Esophagus squamous epithelium (tissue), 5 donors: Measurements from ENCODE around the gene ABHD12. TPM values are rescaled to one million over a fixed set of nuclear protein-coding genes. Genes with fewer than 3 reads are reported as not detected.
A peak's percentile ranks its signal among the peaks of the same experiment; 100 is the strongest.

Experiments used
- DNase-seq: peaks from one replicate; lab custom pipeline; 2025; lab: John Stamatoyannopoulos, UW
- H3K27ac ChIP-seq, 4 donors: fragments of 200-600 bp; sonication (generic); one replicate each; pipeline ENCODE4 v1.5.1; 2016 to 2019; ENCODE audit warnings: mild to moderate bottlenecking in 1 of 4
- H3K27me3 ChIP-seq, 4 donors: fragments of 200-600 bp; sonication (generic); 1 replicate in 3 of 4; 2 replicates in 1 of 4; pipeline versions ENCODE4 v1.5.1 to v1.6.0; 2017 to 2021; ENCODE audit warnings: antibody characterized with exemption in 1 of 4
- H3K36me3 ChIP-seq, 3 donors: fragments of 200-600 bp; sonication (generic); one replicate each; pipeline ENCODE4 v1.5.1; 2016 to 2019
- H3K4me1 ChIP-seq, 3 donors: fragments of 200-600 bp; sonication (generic); one replicate each; pipeline ENCODE4 v1.5.1; 2017 to 2019
- H3K4me3 ChIP-seq, 4 donors: fragments of 200-600 bp; sonication (generic); 1 replicate in 3 of 4; 2 replicates in 1 of 4; pipeline ENCODE4 v1.5.1; 2016 to 2019; ENCODE audit warnings: mild to moderate bottlenecking in 2 of 4, moderate library complexity in 1 of 4
- H3K9me3 ChIP-seq, 3 donors: fragments of 200-600 bp; sonication (generic); one replicate each; pipeline ENCODE4 v1.5.1; 2016 to 2019
- POLR2A ChIP-seq, 4 donors: fragments of 450-650 bp; IDR thresholded peaks; one replicate each; pipeline ENCODE4 v1.6.1; 2017; ENCODE audit warnings: antibody characterized with exemption in 4 of 4, mild to moderate bottlenecking in 4 of 4, moderate library complexity in 3 of 4
- WGBS, 2 donors: methylation state at CpG; one replicate each; pipeline ENCODE4 v1.1.5; 2018; 5-methylcytosine and 5-hydroxymethylcytosine counted together
- intact Hi-C: fragments of 100-400 bp; cut with DNase I; formaldehyde crosslinking; loops from one replicate; pipeline ENCODE4 v1.15.0; 2022
- total RNA-seq, 4 donors: library from RNA; depleted of rRNA; stranded (reverse); fragments of >200 nt; gene quantifications; one replicate each; pipeline ENCODE4 v1.1.0, GENCODE V29; 2016
- TF ChIP-seq, protein P1 (sequence below), 6 experiments: fragments of 450-650 bp in 4 of 6; fragments of 200-600 bp in 2 of 6; sonication (generic) in 2 of 6; IDR thresholded peaks; one replicate each; pipeline ENCODE4 v1.5.1; 2016 to 2019; ENCODE audit warnings: antibody characterized with exemption in 6 of 6, mild to moderate bottlenecking in 4 of 6, moderate library complexity in 4 of 6
- donor health status: DM: yes; HTN: yes; CAD: no.

The ABHD12 gene
- total RNA-seq, 4 donors from 2014 or later = 23.8 to 62.1 (median 36.4) TPM

DNA sequence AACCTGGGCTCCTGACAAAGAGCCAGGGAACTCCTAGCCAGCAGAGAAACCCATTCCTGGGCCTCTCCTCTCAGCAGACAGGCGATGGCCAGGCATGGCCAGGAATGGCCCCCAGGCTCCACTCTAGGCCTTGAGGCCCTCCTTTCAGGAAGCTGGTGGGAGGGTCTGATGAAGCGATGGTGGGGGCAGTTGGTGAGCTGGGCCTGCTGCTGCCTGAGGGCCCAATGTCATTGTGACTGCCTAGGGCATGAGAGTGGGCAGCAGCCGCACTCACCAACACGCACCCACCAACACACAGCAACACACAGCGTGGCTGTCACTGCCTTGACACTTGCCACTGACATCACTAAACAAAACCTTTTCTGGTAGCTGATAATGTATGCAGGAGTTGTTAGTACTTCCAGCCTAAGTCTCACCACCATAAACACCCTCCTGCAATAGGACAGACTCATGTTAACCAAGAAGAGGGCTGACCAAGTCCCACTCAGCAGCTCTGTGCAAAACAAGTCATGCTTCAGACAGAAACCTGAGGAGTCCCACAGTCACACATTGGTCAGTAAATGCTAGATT lies 69.3 kb downstream of the ABHD12 start:
- H3K4me1 ChIP-seq = peaks cover 0 to 12% (median 0%) of the 10 kb centered on the region in 3 donors

DNA sequence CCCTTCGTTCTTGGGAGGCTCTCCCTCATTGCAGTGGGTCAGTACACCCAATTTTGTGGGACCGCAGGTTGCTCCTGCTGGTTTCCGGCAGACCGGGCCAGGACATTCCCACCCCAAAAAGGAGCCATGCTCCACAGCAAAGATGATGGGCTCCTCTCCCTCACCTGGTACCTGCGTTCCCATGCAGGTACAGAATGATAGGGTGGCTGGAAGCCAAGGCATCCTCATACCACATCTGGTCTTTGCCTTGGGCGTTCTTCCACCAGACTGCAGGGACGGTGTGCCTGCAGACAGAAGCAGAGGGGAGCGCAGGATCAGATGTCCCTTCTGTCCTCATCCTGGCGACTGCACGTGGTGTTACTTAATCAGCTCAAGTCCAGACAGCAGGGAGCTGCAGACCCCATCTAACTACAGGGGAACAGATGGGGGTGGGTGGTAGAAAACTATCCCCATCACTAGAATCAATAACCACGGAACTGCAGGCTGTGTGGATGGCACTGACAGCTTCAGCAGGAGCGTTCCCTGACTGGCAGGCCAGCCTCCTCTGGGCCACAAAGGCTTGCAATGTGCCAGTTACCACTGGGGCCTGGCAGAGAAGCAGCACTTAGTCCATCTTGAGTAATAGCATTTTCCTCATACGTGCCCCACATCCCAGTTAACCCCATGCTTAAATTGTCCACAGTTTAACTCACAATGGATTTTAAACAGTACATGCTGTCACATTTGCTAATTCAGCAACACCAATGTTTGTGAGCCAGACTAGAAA lies 70.4 kb downstream of the ABHD12 start:
- Histone ChIP-seq H3K36me3 (peaks cover 0 to 71% (median 0%) of the 10 kb centered on the region in 3 donors), H3K27ac (no peak overlapping the region), H3K4me1 (peaks cover 0 to 8% (median 0%) of the 10 kb centered on the region in 3 donors), H3K27me3 (no peaks in the 10 kb centered on the region), H3K9me3 (no peaks in the 10 kb centered on the region), H3K4me3 (no peak overlapping the region)
- intact Hi-C loops = no loop called here
- 80 to 93% methylated on average over 2 to 7 of the region's 13 CpGs for WGBS, 2 donors
- TF ChIP-seq, protein P1, sequence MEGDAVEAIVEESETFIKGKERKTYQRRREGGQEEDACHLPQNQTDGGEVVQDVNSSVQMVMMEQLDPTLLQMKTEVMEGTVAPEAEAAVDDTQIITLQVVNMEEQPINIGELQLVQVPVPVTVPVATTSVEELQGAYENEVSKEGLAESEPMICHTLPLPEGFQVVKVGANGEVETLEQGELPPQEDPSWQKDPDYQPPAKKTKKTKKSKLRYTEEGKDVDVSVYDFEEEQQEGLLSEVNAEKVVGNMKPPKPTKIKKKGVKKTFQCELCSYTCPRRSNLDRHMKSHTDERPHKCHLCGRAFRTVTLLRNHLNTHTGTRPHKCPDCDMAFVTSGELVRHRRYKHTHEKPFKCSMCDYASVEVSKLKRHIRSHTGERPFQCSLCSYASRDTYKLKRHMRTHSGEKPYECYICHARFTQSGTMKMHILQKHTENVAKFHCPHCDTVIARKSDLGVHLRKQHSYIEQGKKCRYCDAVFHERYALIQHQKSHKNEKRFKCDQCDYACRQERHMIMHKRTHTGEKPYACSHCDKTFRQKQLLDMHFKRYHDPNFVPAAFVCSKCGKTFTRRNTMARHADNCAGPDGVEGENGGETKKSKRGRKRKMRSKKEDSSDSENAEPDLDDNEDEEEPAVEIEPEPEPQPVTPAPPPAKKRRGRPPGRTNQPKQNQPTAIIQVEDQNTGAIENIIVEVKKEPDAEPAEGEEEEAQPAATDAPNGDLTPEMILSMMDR (IDR thresholded peaks at IDR 0.05) = no peak
- TF ChIP-seq POLR2A (IDR thresholded peaks at IDR 0.05) = no peak
- no peak for DNase-seq

More for the DNA sequence above, 69.3 kb downstream of the ABHD12 start:
- peaks cover 0 to 62% (median 0%) of the 10 kb centered on the region in 3 donors for H3K36me3 ChIP-seq
- H3K9me3 ChIP-seq = no peaks in the 10 kb centered on the region
- TF ChIP-seq, protein P1 (IDR thresholded peaks at IDR 0.05) = no peak
- no peak for TF ChIP-seq POLR2A (IDR thresholded peaks at IDR 0.05)
- intact Hi-C loops = no loop called here
- H3K4me3 ChIP-seq = no peak overlapping the region
- no peaks in the 10 kb centered on the region for H3K27me3 ChIP-seq
- peak overlapping the region in 1 of 4 donors; percentile 21 for H3K27ac ChIP-seq
- no peak for DNase-seq
- WGBS, 2 donors = 92% methylated on average over 4 of the region's 5 CpGs

- Histone ChIP-seq H3K4me1 (peaks cover 0 to 8% (median 0%) of the 10 kb centered on the region in 3 donors), H3K36me3 (peaks cover 0 to 78% (median 0%) of the 10 kb centered on the region in 3 donors), H3K27me3 (no peaks in the 10 kb centered on the region), H3K4me3 (no peak overlapping the region), H3K27ac (peak overlapping the region in 2 of 4 donors; percentile 40 to 68), H3K9me3 (no peaks in the 10 kb centered on the region)
- DNase-seq = no peak
- intact Hi-C loops = no loop called here
- 78 to 85% methylated on average over 4 to 8 of the region's 11 CpGs for WGBS, 2 donors
- no peak for TF ChIP-seq POLR2A (IDR thresholded peaks at IDR 0.05)
- TF ChIP-seq, protein P1 (IDR thresholded peaks at IDR 0.05) = no peak
Measured at GRCh38 chr20:25319241-25320034, 71.2 kb downstream of the ABHD12 start.

DNA sequence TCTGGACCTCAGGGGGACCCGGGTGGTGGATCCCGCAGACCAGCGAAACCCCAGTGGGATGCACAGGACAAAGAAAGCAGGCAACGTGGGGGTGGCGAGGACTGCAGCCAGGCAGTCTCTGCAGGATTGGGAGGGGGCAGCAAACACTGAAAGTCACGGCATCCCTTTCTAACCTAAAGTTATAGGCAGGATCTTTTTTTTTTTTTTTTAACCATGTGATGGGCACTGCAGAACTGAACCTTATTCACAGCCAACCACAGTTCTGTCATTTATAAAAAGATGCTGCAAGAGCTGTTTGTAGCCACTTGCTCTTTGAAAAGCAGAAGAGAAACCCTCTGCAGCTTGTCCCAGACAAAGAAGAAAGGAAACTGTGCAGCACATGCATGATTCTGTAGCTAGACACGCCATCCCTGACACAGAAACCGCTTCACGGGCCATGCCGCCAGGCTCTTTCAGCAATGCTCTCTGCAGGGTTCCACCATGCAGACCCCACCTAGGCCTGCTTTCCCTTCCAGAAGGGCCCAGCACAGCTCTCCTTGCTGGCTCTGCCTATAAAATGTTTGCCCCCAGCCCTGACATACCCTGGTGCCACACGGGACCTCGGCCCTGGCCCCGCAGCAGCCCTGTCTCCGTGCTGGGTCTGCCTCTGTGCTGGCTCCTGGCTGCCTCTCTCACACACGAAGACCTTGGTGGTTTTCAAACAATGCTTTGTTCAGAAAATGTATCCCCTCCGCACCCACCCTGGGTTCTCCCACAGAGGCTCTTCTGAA lies 72.0 kb downstream of the ABHD12 start:
- no peaks in the 10 kb centered on the region for H3K27me3 ChIP-seq
- intact Hi-C loops = no loop called here
- peaks cover 0 to 81% (median 0%) of the 10 kb centered on the region in 3 donors for H3K36me3 ChIP-seq
- DNase-seq = no peak
- peaks cover 0 to 8% (median 0%) of the 10 kb centered on the region in 3 donors for H3K4me1 ChIP-seq
- H3K4me3 ChIP-seq = no peak overlapping the region
- 78 to 90% methylated on average over 14 to 15 of the region's 16 CpGs for WGBS, 2 donors
- H3K9me3 ChIP-seq = no peaks in the 10 kb centered on the region
- TF ChIP-seq, protein P1 (IDR thresholded peaks at IDR 0.05) = no peak
- no peak for TF ChIP-seq POLR2A (IDR thresholded peaks at IDR 0.05)
- peak overlapping the region in 2 of 4 donors; percentile 40 to 68 for H3K27ac ChIP-seq
